ENCODE data around the gene TMSB10. TPM values are rescaled to one million over a fixed set of nuclear protein-coding genes. Genes with fewer than 3 reads are reported as not detected.

The TMSB10 gene
- polyA plus RNA-seq, 1 donor (not counting 4 experiments of a cell fraction or from before 2014, with no cell fraction given) = 3,595 TPM

GRCh38 chr2:84923009-84923408, 17.6 kb downstream of the TMSB10 start:
- Histone ChIP-seq H3K27me3 (ENCODE audit: control insufficient read depth, extremely low read depth, insufficient read depth, low read length) (no peaks in the 10 kb centered on the region), H3K4me2 (ENCODE audit: control insufficient read depth, extremely low read depth, insufficient read depth, low read depth, low read length) (no peak overlapping the region), H3K79me2 (ENCODE audit: control insufficient read depth, insufficient read depth, low read length) (no peaks in the 10 kb centered on the region), H3K9me3 (ENCODE audit: control insufficient read depth, low read depth, low read length) (no peaks in the 10 kb centered on the region), H3K9me1 (ENCODE audit: control insufficient read depth, extremely low read depth, insufficient read depth, low read length) (no peaks in the 10 kb centered on the region), H3K9ac (ENCODE audit: control insufficient read depth, extremely low read depth, insufficient read depth, low read length) (no peak overlapping the region), H3K36me3 (ENCODE audit: control insufficient read depth in 2 of 2, extremely low read depth in 1 of 2, insufficient read depth in 2 of 2, low read length in 2 of 2) (no peaks in the 10 kb centered on the region), H3K4me3 (ENCODE audit: control insufficient read depth in 2 of 3, extremely low read depth in 1 of 3, insufficient read depth in 2 of 3, low read depth in 1 of 3, low read length in 3 of 3) (no peak overlapping the region), H3K27ac (ENCODE audit: control insufficient read depth, insufficient read depth, low read length) (no peak overlapping the region), H2AFZ (ENCODE audit: control insufficient read depth, low read length) (no peak overlapping the region), H3K4me1 (ENCODE audit: control insufficient read depth, extremely low read depth, insufficient read depth, low read length) (peaks cover 48% of the 10 kb centered on the region), H4K20me1 (ENCODE audit: control insufficient read depth, extremely low read depth, insufficient read depth, low read length) (no peaks in the 10 kb centered on the region)
- DNase-seq (ENCODE audit: low read depth, low spot score) (no peak), FAIRE-seq (no peak)
- TF ChIP-seq EZH2 (IDR thresholded peaks at IDR 0.05; ENCODE audit: low read length) (no peak), CTCF (optimal IDR thresholded peaks at IDR 0.05 in 1 of 3, IDR thresholded peaks at IDR 0.05 in 1 of 3, conservative IDR thresholded peaks at IDR 0.05 in 1 of 3; ENCODE audit: extremely low read depth in 1 of 3, insufficient read depth in 2 of 3, low read length in 3 of 3) (no peak)
- dilution Hi-C loops (cut with MboI; ENCODE audit: extremely low pct_ligation_motif_present, low sequenced_read_pairs) = no loop called here

GRCh38 chr2:84924173-84925106, 19.0 kb downstream of the TMSB10 start:
- Histone ChIP-seq H3K4me3 (ENCODE audit: control insufficient read depth in 2 of 3, extremely low read depth in 1 of 3, insufficient read depth in 2 of 3, low read depth in 1 of 3, low read length in 3 of 3) (peak overlapping the region in 1 of 3 experiments; percentile 23), H2AFZ (ENCODE audit: control insufficient read depth, low read length) (peak overlapping the region; percentile 56), H3K9ac (ENCODE audit: control insufficient read depth, extremely low read depth, insufficient read depth, low read length) (peak overlapping the region; percentile 60), H3K9me1 (ENCODE audit: control insufficient read depth, extremely low read depth, insufficient read depth, low read length) (no peaks in the 10 kb centered on the region), H3K4me2 (ENCODE audit: control insufficient read depth, extremely low read depth, insufficient read depth, low read depth, low read length) (peak overlapping the region; percentile 90), H3K27ac (ENCODE audit: control insufficient read depth, insufficient read depth, low read length) (peak overlapping the region; percentile 92), H3K27me3 (ENCODE audit: control insufficient read depth, extremely low read depth, insufficient read depth, low read length) (no peaks in the 10 kb centered on the region), H3K9me3 (ENCODE audit: control insufficient read depth, low read depth, low read length) (no peaks in the 10 kb centered on the region), H3K79me2 (ENCODE audit: control insufficient read depth, insufficient read depth, low read length) (no peaks in the 10 kb centered on the region), H4K20me1 (ENCODE audit: control insufficient read depth, extremely low read depth, insufficient read depth, low read length) (no peaks in the 10 kb centered on the region), H3K4me1 (ENCODE audit: control insufficient read depth, extremely low read depth, insufficient read depth, low read length) (peaks cover 43% of the 10 kb centered on the region), H3K36me3 (ENCODE audit: control insufficient read depth in 2 of 2, extremely low read depth in 1 of 2, insufficient read depth in 2 of 2, low read length in 2 of 2) (no peaks in the 10 kb centered on the region)
- dilution Hi-C loops (cut with MboI; ENCODE audit: extremely low pct_ligation_motif_present, low sequenced_read_pairs) = no loop called here
- no peak for DNase-seq (ENCODE audit: low read depth, low spot score)
- TF ChIP-seq EZH2 (IDR thresholded peaks at IDR 0.05; ENCODE audit: low read length) (no peak), CTCF (optimal IDR thresholded peaks at IDR 0.05 in 1 of 3, IDR thresholded peaks at IDR 0.05 in 1 of 3, conservative IDR thresholded peaks at IDR 0.05 in 1 of 3; ENCODE audit: extremely low read depth in 1 of 3, insufficient read depth in 2 of 3, low read length in 3 of 3) (no peak)
- no peak for FAIRE-seq

Measured in keratinocyte (primary cell).